H9 (cell line): ENCODE data around the gene PAQR7. TPM values are rescaled to one million over a fixed set of nuclear protein-coding genes. Genes with fewer than 3 reads are reported as not detected.

ENCODE experiments used
- DNase-seq: peaks from one replicate; pipeline ENCODE4 v3.0.0-alpha.2; 2017
- H2AFZ ChIP-seq: one replicate; pipeline ENCODE4 v1.6.1; 2013; ENCODE audit warnings: mild to moderate bottlenecking, low read length, control low read depth, moderate library complexity
- H2AK5ac ChIP-seq: 2 replicates; pipeline ENCODE4 v1.6.1; 2013; ENCODE audit warnings: low read length, control low read depth, mixed read lengths; ENCODE audit not compliant: insufficient read length
- H2BK120ac ChIP-seq: one replicate; pipeline ENCODE4 v1.6.1; 2013; ENCODE audit warnings: low read depth, mild to moderate bottlenecking, low read length, control low read depth, inconsistent platforms; ENCODE audit not compliant: poor library complexity, severe bottlenecking
- H2BK12ac ChIP-seq: 2 replicates; pipeline ENCODE4 v1.6.1; 2013; ENCODE audit warnings: low read length, control low read depth, mixed read lengths, low read depth; ENCODE audit not compliant: insufficient read length
- H2BK15ac ChIP-seq: 2 replicates; pipeline ENCODE4 v1.6.1; 2013; ENCODE audit warnings: low read depth, low read length, control low read depth
- H2BK20ac ChIP-seq: one replicate; pipeline ENCODE4 v1.6.1; 2013; ENCODE audit warnings: low read depth, mild to moderate bottlenecking, low read length, control low read depth, inconsistent platforms; ENCODE audit not compliant: poor library complexity, severe bottlenecking
- H2BK5ac ChIP-seq: 2 replicates; pipeline ENCODE4 v1.6.1; 2013; ENCODE audit warnings: low read length, control low read depth, mixed read lengths; ENCODE audit not compliant: insufficient read length
- H3K14ac ChIP-seq: 2 replicates; pipeline ENCODE4 v1.6.1; 2013; ENCODE audit warnings: low read length, control low read depth; ENCODE audit not compliant: insufficient read depth
- H3K18ac ChIP-seq: 2 replicates; pipeline ENCODE4 v1.6.1; 2013; ENCODE audit warnings: low read depth, mild to moderate bottlenecking, mixed read lengths, low read length, control low read depth; ENCODE audit not compliant: insufficient read length
- H3K23ac ChIP-seq: 2 replicates; pipeline ENCODE4 v1.6.1; 2013; ENCODE audit warnings: low read length, control low read depth, mixed read lengths, low read depth; ENCODE audit not compliant: insufficient read length
- H3K23me2 ChIP-seq: 2 replicates; pipeline ENCODE4 v1.6.1; 2013; ENCODE audit warnings: low read depth, mild to moderate bottlenecking, mixed read lengths, low read length, control low read depth; ENCODE audit not compliant: insufficient read length, poor library complexity, severe bottlenecking
- H3K27ac ChIP-seq: 2 replicates; pipeline ENCODE4 v1.5.1; 2013; ENCODE audit warnings: low read length, control low read depth, mixed read lengths, low read depth; ENCODE audit not compliant: insufficient read length
- H3K27me3 ChIP-seq: 2 replicates; pipeline ENCODE4 v1.6.1; 2013; ENCODE audit warnings: low read length, control low read depth, inconsistent platforms; ENCODE audit not compliant: insufficient read depth
- H3K4ac ChIP-seq: 2 replicates; pipeline ENCODE4 v1.6.1; 2013; ENCODE audit warnings: low read depth, mild to moderate bottlenecking, control low read depth, inconsistent platforms, low read length, moderate library complexity
- H3K4me1 ChIP-seq: 2 replicates; pipeline ENCODE4 v1.6.1; 2013; ENCODE audit warnings: low read length, control low read depth, inconsistent platforms; ENCODE audit not compliant: insufficient read depth
- H3K4me2 ChIP-seq: 2 replicates; pipeline ENCODE4 v1.6.1; 2013; ENCODE audit warnings: low read length, control low read depth, mixed read lengths; ENCODE audit not compliant: insufficient read length, insufficient read depth
- H3K56ac ChIP-seq: 2 replicates; pipeline ENCODE4 v1.6.1; 2013; ENCODE audit warnings: low read depth, mild to moderate bottlenecking, mixed read lengths, low read length, control low read depth; ENCODE audit not compliant: insufficient read length
- H3K79me1 ChIP-seq: 2 replicates; pipeline ENCODE4 v1.6.1; 2013; ENCODE audit warnings: low read depth, mild to moderate bottlenecking, moderate library complexity, low read length, control low read depth, inconsistent platforms; ENCODE audit not compliant: insufficient read depth, poor library complexity, severe bottlenecking
- H3K79me2 ChIP-seq: 2 replicates; pipeline ENCODE4 v1.6.1; 2013; ENCODE audit warnings: low read length, control low read depth, inconsistent platforms; ENCODE audit not compliant: insufficient read depth
- H3K9ac ChIP-seq: 2 replicates; pipeline ENCODE4 v1.6.1; 2013; ENCODE audit warnings: low read length, control low read depth, mixed read lengths; ENCODE audit not compliant: insufficient read length; ENCODE audit errors: extremely low read depth
- H3K9me3 ChIP-seq: one replicate; pipeline ENCODE4 v1.6.1; 2013; ENCODE audit warnings: low read depth, low read length, inconsistent platforms; ENCODE audit not compliant: control insufficient read depth
- H3T11ph ChIP-seq: one replicate; pipeline ENCODE4 v1.6.1; 2013; ENCODE audit warnings: mild to moderate bottlenecking, low read length, control low read depth, inconsistent platforms
- H4K20me1 ChIP-seq: one replicate; pipeline ENCODE4 v1.6.1; 2013; ENCODE audit not compliant: control insufficient read depth, insufficient read length, insufficient read depth
- H4K5ac ChIP-seq: 2 replicates; pipeline ENCODE4 v1.6.1; 2013; ENCODE audit warnings: low read depth, mild to moderate bottlenecking, mixed read lengths, low read length, control low read depth; ENCODE audit not compliant: insufficient read length
- H4K8ac ChIP-seq: replicated peaks from 2 replicates; pipeline ENCODE4 v1.6.1; 2013; ENCODE audit warnings: low read length, control low read depth, mixed read lengths, low read depth; ENCODE audit not compliant: insufficient read length
- H4K91ac ChIP-seq: 2 replicates; pipeline ENCODE4 v1.6.1; 2013; ENCODE audit warnings: low read depth, mild to moderate bottlenecking, moderate library complexity, mixed read lengths, low read length, control low read depth; ENCODE audit not compliant: insufficient read length
- H3K27ac Mint-ChIP-seq, 3 experiments: 2 replicates in 2 of 3; 3 replicates in 1 of 3; pipeline ENCODE4 v1.8.0; 2020 to 2021; ENCODE audit warnings: mixed read lengths in 3 of 3, mild to moderate bottlenecking in 1 of 3, moderate library complexity in 1 of 3
- H3K27me3 Mint-ChIP-seq: 2 replicates; pipeline ENCODE4 v1.8.0; 2021; ENCODE audit warnings: low read depth, mild to moderate bottlenecking, moderate library complexity, mixed read lengths
- H3K36me3 Mint-ChIP-seq, 3 experiments: 2 replicates in 2 of 3; 3 replicates in 1 of 3; pipeline ENCODE4 v1.8.0; 2020 to 2021; ENCODE audit warnings: low read depth in 3 of 3, mixed read lengths in 3 of 3; ENCODE audit not compliant: insufficient read depth in 1 of 3
- H3K4me1 Mint-ChIP-seq, 2 experiments: 2 replicates each; pipeline ENCODE4 v1.8.0; 2020; ENCODE audit warnings: mixed read lengths in 2 of 2
- H3K4me3 Mint-ChIP-seq, 2 experiments: 2 replicates in 1 of 2; 3 replicates in 1 of 2; pipeline ENCODE4 v1.8.0; 2020 to 2021; ENCODE audit warnings: mild to moderate bottlenecking in 2 of 2, mixed read lengths in 2 of 2, moderate library complexity in 1 of 2
- H3K9me3 Mint-ChIP-seq, 2 experiments: 2 replicates in 1 of 2; 3 replicates in 1 of 2; pipeline ENCODE4 v1.8.0; 2020; ENCODE audit warnings: mild to moderate bottlenecking in 2 of 2, mixed read lengths in 2 of 2, moderate library complexity in 1 of 2
- CTCF ChIP-seq: fragments of 200-600 bp; sonication (generic); conservative IDR thresholded peaks from 3 replicates; pipeline ENCODE4 v1.8.0; 2021; ENCODE audit warnings: antibody characterized with exemption, mild to moderate bottlenecking
- WGBS: extraction: QIAGEN DNeasy Blood & Tissue Kit; methylation state at CpG from one replicate; pipeline ENCODE4 v1.1.7; 2013; ENCODE audit warnings: missing lambda C conversion rate, low lambda C conversion rate, mixed read lengths; ENCODE audit not compliant: insufficient read length; ENCODE audit errors: extremely low coverage; 5-methylcytosine and 5-hydroxymethylcytosine counted together
- total RNA-seq: library from RNA; stranded (reverse); gene quantifications from 2 replicates; pipeline ENCODE4 v1.2.1, GENCODE V29; 2021

Gene PAQR7
- total RNA-seq, 1 experiment from 2014 or later, result 6.3 TPM

GRCh38 chr1:25899792-25900191, 24.3 kb upstream of the PAQR7 start:
- peaks cover 14% of the 10 kb centered on the region; the same call in 1 of the 2 replicates for H3K79me2 ChIP-seq
- H2BK15ac ChIP-seq, result no peak overlapping the region

More at GRCh38 chr1:25899792-25900191, 24.3 kb upstream of the PAQR7 start:
- no peak overlapping the region for H3K18ac ChIP-seq
- H3K9me3 ChIP-seq, result no peaks in the 10 kb centered on the region
- Mint-ChIP-seq H3K9me3 (no peaks in the 10 kb centered on the region), H3K4me3 (no peak overlapping the region), H3K27ac (no peak overlapping the region), H3K4me1 (peaks cover 48 to 57% of the 10 kb centered on the region in 2 experiments), H3K36me3 (peaks cover 41 to 63% (median 61%) of the 10 kb centered on the region in 3 experiments), H3K27me3 (no peaks in the 10 kb centered on the region)
- no peak overlapping the region for H4K5ac ChIP-seq
- no peaks in the 10 kb centered on the region for H4K20me1 ChIP-seq
- H3K23me2 ChIP-seq, result no peaks in the 10 kb centered on the region
- no peak overlapping the region for H4K91ac ChIP-seq
- TF ChIP-seq CTCF, result no peak
- no peaks in the 10 kb centered on the region; the same call in 1 of the 2 replicates for H3K4me1 ChIP-seq
- no peak overlapping the region for H3K27ac ChIP-seq
- WGBS, result no CpG with 5 or more reads among the region's 6 CpGs
- H2BK5ac ChIP-seq, result no peak overlapping the region
- H3K4me2 ChIP-seq, result no peak overlapping the region
- H2BK12ac ChIP-seq, result no peak overlapping the region
- no peak overlapping the region for H3K4ac ChIP-seq
- H3K79me1 ChIP-seq, result peaks cover 3% of the 10 kb centered on the region
- no peak overlapping the region for H3K56ac ChIP-seq
- no peak overlapping the region for H3K23ac ChIP-seq
- no peak overlapping the region for H2AFZ ChIP-seq
- H2AK5ac ChIP-seq, result no peak overlapping the region
- no peak for DNase-seq
- no peak overlapping the region for H3T11ph ChIP-seq
- no peak overlapping the region for H2BK120ac ChIP-seq
- H3K9ac ChIP-seq, result no peak overlapping the region
- H3K27me3 ChIP-seq, result no peaks in the 10 kb centered on the region
- no peak overlapping the region for H4K8ac ChIP-seq
- no peak overlapping the region for H3K14ac ChIP-seq
- no peak overlapping the region for H2BK20ac ChIP-seq
